GM19452 (cell line): Measurements from ENCODE around the gene RAB4A.

Experiments used
- ATAC-seq: cut with Tn5 transposase; IDR thresholded peaks from one replicate; pipeline ENCODE4 v1.9.1; 2021; ENCODE audit not compliant: unreplicated experiment

Gene RAB4A

GRCh38 chr1:229334269-229334668 is 63.4 kb downstream of the RAB4A start:
- no peak for ATAC-seq

DNA sequence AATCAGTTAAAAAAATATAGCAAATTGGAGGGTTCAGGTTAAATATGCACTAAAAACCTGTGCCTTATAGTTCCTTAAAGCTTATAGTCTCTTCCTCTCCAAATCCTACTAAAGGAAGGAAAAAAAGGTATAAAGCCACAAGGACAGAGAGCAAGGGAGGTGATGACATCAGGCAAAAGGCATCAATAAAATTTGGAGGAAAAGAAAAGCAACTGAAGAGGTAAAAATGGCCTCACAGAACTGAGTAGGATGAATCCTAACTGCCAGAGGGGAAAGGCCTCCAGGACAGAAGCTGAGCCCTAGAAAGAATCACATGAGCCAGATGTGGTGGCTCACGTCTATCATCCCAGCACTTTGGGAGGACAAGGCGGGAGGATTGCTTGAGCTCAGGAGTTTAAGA is 63.8 kb downstream of the RAB4A start:
- no peak for ATAC-seq

DNA sequence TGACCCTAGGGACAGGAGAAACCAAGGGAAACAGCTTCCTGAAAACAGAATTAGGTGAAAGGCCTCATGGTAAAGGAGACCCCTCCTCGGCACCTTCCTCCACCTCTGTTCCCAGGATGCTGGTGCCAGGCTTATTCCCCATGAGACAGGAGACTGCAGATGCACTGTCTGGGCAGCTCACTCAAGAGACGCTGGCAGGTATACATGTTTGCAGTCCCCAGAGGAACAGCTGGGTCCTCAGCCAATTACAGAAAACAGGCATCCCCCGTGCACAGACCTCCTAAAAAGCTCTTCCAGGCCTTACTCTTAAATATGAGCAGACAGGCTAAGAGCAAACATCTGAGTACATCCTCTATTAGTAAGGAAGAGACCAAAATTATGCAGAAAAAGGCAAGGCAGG is 65.4 kb downstream of the RAB4A start:
- no peak for ATAC-seq

DNA sequence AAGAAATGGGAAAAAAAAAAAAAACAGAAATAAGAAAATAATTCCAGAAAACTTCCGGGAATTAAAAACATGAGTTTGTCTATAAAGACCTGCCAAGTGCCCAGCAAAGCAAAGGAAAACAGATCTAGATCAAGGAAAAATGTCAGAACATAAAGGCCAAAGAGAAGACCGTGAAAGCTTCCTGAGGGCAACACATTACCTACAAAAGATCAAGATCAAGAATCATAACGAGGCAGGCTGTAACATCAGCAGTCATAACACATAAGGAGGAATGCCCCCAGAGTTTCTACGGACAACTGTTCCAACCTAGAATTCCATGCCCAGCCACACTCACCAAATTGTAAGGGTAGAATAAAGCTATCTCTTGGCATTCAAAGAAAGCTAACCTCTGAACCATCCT is 68.2 kb downstream of the RAB4A start:
- no peak for ATAC-seq

DNA sequence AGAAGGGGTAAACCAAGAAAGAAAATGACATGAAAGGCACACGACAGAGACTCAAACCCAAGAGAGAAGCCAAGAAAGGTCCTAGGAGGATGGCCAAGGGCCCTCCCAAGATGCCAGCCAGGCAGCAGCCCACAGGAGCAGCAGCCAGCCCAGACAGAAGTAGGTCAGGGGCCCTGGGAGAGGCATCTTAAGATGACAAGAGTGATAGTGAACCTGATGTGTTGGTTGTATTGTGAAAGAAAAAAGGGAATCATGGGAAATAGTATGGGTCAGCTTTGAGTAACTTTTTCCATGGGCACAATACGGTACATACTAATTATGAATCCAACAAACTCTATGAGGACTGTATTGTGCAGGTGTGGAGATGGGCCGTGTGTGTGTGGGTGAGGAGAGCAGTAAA is 68.6 kb downstream of the RAB4A start:
- no peak for ATAC-seq

- no peak for ATAC-seq
Measured at GRCh38 chr1:229340496-229340895, 69.6 kb downstream of the RAB4A start.

- ATAC-seq, result peak; percentile 63
Measured at GRCh38 chr1:229341774-229342655, 71.1 kb downstream of the RAB4A start.

DNA sequence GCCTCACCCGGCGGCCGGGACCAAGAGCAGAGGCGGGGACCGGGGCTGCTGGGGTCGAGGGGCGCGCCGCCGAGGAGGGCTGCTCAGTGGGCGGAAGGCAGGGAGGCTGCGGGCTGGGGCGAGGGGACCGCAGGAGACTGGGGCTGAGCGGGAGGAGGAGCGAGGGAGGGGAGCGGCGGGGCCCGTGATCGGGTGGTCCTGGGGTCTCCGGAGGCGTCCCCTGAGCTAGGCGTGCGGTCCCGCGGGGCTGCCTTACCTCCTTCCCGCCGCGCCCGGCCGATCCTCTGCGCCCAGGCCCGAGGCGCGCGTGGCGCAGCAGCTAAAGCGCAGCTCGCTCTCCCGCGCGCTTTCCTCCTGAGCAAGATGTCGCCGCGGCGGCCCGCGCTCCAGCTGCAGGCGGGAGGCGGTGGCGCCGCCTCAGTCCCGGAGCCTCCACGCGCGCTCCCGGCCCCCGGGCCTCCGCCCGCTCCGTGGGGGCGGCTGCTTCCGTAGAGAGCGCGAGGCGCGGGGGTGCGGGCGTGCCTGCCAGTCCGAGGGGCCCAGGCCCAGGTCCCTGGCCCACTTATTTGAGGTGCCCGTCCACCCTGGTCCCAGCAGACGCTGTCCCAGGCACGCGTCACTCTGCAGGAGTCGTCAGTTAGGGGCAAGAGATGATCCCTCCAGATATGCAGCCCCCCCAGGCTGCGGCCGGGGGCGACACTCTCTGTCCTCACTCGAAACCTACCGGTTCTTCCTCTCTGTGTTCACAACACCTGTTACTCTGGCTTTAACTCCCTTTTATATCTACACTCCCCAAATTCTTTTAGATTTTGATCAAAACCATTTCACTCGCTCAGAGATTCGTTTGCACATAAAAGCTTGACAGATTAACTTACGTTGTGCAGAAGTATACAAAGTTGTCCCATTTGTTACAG is 72.0 kb downstream of the RAB4A start, which contains the start of gene CCSAP:
TSS of gene CCSAP (minus strand) at position 392 of the 914 bp plus-strand sequence. CDS start 582 bp downstream, outside the sequence.
- peak; percentile 35 for ATAC-seq

DNA sequence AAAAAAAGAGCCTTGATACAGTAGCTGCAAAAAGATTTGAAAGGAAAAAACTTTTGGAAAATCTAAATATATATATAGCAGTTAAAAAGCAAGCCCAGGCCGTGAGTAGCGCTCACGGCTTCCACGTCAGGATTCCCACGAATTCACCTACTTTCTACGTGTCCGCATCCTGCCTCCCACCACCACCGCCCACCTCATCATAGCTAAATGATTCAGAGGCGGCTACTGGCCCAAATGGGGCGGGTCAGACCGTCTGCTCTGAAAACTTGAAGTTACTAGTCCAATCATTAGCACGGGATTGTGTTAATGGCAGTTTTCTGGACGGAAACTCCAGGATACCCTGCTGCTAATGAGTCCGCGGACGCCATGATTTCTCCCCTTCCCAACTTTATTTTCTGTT is 73.2 kb downstream of the RAB4A start:
- ATAC-seq, result no peak

DNA sequence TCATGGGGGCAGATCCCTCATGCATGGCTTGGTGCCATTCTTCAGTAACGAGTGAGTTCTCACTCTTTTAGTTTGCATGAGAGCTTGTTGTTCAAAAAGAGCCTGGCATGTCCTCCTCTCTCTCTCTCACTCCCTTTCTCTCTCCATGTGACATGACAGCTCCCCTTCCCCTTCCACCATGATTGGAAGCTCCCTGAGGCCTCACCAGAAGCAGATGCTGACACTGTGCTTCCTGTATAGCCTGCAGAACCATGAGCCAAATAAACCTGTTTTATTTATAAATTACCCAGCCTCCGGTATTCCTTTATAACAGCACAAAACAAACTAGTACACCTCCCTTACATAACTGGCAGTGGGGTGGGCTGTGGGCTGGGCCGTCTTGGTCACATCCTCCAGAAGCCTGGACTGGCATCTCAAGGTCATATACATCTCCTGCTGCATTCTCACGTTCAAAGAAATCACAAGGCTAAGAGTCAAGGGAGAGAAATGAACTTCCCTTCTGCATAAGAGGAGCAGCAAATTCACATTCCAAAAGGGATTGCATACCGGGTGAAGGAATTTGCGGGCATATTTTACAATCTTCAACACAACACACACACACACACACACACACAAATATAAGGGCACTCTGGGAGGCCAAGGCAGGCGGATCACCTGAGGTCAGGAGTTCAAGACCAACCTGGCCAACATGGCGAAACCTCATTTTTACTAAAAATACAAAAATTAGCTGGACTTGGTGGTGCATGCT is 74.2 kb downstream of the RAB4A start:
- no peak for ATAC-seq

DNA sequence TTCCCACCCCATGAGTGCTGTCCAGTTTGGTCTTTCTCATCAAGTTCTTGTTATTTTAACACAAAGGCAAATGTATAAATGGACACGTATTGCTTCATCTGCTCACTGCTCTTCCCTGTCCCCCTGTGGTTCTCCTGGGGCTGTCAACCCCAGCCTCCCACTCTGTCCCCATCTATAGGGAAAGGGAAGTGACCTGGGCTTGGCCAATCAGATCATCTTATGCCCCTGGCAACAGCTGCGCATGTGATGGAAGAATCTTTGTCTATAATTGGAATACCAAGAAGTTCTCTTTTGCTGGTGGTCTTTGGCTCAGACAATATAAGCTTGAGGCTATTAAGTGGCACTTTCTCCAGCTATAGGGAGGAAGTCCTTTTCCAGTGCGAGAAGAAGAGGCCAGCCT is 76.6 kb downstream of the RAB4A start:
- ATAC-seq, result no peak

- no peak for ATAC-seq
Measured at GRCh38 chr1:229349463-229350385, 78.8 kb downstream of the RAB4A start.

- ATAC-seq, result no peak
Measured at GRCh38 chr1:229352975-229353374, 82.1 kb downstream of the RAB4A start.

DNA sequence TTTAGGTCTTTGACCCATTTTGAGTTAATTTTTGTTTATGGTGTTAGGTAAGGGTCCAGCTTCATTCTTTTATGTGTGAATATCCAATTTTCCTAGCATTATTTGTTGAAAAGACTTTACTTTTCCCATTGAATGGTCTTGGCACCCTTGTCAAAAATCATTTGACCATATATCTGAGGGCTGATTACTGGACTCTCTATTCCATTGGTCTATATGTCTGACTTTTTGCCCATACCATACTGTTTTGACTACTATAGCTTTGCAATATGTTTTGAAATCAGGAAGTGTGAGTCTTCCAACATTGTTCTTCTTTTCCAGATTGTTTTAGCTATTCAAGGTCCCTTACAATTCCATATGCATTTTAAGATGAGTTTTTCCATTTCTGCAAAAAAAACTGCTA is 83.3 kb downstream of the RAB4A start:
- no peak for ATAC-seq
